A204.1 (cell line): Measurements from ENCODE around the gene LMBR1L.

Experiments used
- FAIRE-seq: peaks from 2 replicates; lab custom pipeline; 2012; peaks lifted over from hg19 to GRCh38; lab: Jason Lieb, UNC

LMBR1L gene

DNA sequence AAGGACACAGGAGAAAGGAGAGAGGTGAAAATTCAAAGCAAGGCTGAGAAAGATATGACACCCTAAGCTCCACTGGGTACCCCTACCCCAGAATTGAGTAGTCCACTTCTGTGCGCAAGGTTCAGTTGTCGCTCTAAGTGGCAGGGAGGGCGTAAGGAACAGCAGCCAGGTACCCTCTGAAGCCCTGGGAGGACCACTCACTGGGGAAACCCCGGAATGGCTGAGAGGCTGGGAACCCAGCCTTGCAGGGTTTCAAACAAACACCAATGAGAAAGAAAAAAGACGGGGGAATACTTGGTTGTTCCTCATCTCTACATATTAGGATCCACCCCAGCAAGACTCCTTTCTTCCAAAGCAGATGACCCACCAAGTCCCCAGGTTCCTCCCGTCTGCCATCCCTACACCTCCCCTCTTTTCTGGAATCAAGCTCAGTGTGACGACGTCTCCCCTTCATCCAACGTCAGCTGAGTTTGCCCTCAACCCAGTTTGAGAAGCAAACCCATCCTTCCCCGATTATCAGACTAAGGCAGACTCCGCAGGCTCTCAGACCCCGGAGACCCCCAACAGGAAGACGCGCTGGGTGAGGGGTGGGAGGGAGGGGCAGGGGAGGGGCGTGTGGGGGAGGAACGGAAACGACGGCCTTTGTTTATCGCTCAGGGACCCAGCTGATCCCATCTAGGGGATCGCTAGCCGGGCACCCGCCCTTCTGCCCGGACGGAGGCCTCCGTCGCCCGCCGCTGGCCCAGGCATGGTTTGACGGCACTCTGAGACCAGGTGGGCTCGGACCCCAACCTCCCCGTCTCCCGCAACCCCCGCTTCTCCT is 795 bp downstream of the LMBR1L start:
- no peak for FAIRE-seq

DNA sequence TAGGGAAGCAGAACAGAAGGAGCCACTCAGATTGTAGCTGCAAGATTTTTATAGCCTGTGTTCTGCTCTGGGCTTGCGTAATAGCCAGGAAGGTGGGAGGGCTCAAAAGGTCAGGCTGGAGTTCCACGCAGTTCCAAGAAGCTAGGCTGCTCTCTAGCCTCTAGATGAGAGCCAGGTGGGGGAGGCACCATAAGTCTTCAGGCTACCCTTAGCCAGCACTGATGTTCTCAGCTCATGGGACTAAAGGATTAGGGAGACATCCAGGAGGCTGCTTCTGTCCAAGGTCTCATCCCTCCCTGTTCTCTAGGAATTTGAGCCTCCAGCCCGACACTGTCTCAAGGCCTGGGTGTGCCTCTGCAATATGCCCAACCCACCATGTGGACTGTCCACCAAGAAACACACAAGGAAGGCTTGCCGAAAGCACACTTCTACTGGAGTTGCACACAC is 1.7 kb downstream of the LMBR1L start:
- no peak for FAIRE-seq

DNA sequence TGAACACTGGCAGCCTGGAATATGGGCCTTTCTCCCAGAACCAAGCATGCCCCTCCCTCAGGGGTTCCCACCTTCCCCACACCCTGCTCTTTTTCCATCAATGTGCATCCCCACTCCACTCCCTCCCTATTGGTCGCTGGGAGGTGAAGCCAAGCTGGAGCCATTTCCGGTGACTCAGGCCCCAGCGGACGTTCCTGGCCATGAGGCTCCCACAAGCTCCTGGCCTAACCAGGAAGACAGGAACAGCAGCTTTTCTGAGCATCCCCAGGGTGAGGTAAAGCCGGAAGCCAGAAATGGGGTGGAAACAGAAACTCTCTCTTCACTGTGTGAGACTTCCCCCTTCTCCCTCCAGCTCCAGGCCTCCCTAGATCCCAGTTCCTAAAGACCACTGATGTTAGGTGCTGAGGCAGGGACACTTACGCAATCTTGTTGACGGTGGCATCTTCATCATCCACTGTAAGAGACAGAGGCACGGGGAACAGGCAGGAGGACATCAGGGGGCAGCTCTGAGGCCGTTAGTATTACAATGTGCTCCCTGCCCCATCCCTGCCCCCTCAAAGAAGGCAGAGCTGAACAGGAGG is 5.1 kb downstream of the LMBR1L start:
- no peak for FAIRE-seq

GRCh38 chr12:49104822-49105221 is 5.8 kb downstream of the LMBR1L start:
- no peak for FAIRE-seq

DNA sequence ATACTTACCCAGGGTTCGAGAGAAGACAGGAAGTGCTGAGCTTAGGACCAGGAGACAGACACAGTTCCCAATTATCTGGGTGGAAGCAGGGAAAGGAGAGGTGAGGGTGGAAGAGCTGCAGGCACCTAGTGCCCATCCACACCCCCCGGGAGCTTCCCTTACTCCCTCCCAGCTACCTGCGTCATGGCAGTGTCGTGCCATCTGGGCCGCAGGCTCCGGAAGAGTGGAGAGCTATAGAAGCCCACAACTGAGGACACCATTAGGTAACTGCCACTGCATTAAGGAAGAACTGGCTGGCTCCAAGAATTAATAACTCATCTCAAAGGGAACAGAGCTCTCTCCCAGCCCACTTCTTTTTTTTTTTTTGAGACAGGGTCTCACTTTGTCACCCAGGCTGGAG is 10.3 kb downstream of the LMBR1L start:
- no peak for FAIRE-seq

GRCh38 chr12:49098703-49099102 is 11.9 kb downstream of the LMBR1L start:
- no peak for FAIRE-seq

DNA sequence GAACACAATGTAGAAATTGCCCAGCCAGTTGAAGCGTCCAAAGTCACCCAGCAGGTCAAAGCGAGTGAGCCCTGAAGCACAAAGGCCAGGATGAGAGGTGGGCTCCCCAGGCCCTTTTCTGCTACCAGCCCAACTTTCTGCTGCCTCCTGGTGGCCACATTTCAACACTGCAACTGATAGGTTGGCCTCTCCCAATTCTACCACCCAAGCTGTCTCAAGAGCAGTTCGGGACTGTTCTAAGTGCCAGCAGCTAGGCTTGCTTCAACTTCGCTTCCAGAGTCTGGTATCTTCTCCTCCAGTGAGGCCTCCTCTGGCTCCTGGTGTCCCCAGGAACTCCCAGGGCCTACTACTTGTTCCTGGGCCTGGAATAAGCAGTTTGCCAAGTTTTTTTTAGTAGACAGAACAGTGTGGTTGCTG is 12.6 kb downstream of the LMBR1L start:
- no peak for FAIRE-seq

DNA sequence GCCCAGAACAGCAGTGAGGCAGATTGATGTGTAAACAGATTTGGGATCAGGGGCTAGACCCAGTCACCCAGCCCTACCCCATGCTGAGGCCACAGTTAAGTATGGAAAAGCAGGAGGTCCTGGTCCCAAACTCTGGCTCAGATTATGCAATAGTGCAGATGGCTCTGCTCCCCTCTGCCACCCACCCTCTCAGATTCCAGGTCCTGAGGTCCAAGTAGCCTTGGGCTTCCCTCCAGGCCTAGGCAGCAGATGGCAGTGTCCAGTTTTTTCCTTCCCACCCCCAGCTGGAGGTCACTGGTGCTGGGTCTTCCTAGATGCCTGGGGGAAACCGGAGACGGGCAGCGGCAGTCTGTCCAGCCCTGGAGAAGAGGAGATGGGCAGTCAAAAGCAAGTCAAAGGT is 13.3 kb downstream of the LMBR1L start:
- no peak for FAIRE-seq

DNA sequence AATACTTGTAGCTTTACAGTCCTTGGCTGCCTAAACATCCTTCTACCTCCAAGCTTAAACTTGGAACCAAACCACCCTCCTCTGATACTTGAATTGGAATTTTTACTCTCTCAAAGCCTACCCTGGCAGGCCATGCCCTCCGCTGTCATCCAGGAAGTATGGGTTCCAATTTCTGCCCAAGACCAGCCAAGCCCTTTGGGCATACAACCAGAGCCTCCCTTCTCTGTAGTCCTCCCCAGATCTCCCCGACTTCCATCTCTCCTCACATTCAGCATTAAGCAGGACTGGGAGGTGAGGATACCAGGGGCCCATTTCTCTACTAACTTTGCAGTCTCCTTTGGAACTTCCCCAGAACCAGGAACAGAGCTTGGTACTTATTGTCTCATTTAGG is 15.7 kb downstream of the LMBR1L start:
- no peak for FAIRE-seq

DNA sequence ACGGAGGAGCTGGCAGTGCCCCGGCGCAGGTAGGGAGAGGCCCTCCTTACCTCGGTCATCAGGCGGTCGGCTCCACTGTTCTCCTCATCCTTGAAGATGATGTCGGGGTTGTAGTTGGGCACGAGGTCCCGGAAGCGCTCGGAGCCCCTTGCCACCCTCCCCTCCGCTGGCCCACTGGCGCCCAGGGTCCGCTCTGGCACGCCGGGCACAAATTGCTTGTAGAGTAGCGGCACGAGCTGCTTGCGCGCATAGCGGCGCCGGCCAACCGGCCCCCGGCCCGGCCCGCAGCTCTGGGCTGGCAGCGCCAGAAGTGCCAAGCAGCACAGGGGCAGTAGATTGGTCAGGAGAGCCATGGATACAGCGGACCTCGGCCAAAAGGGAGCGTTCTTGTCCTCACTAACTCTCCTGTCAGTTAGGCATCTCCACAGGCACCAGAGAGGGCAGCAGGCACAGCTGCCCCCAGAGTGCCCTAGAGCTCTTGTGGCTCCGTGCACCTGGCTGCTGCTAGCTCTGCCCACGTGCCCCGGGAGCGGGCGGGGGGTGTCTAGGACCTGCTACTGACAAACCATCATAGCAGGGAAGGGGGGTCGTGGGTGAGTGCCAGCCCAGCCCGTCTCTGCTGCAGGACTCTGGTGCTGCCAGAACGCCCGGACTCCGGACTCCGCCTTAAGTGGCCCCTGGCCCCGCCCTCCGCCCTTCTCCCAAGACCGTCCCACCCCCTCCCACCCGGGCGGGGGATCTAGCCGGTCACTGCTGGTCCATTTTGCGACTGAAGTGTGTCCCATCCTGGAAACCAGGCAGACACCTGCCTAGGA is 16.3 kb downstream of the LMBR1L start, which contains the start of gene DHH:
DHH (minus strand) TSS at position 642 of the 815 bp plus-strand sequence; CDS start at position 353, 289 bp downstream.
- no peak for FAIRE-seq

- FAIRE-seq, result no peak
These were observed 16.9 kb downstream of the LMBR1L start for GRCh38 chr12:49093792-49094159.

DNA sequence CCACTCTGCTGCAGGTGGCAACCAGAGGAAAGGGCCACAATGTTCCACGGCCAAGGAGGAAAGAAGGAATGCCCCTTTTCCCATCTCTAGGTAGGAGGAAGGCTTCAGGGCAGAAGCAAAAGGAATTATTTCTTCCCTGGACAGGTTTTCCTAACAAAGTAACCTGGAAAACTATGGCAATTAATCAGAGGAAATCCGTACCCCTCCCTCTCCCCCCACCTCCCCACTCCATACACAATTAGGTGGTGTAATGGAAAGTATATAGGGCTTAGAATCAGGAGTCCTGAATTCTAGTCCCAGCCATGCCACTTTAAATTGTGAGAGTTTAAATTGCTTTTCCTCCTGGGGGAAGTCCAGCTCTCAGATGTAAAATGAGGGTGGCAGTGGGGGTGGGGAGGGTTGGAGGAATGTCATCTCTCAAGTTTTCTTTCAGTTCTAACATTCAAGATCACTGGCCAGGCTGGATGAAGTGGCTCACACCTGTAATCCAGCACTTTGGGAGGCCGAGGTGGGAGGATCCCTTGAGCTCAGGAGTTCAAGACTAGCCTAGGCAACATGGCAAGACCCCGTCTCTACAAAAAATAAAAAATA is 17.7 kb downstream of the LMBR1L start:
- no peak for FAIRE-seq

- FAIRE-seq, result no peak
These were observed 18.4 kb downstream of the LMBR1L start for GRCh38 chr12:49092086-49092815.

- no peak for FAIRE-seq
These were observed 18.9 kb downstream of the LMBR1L start for GRCh38 chr12:49091836-49092085.

GRCh38 chr12:49091056-49091835 is 19.4 kb downstream of the LMBR1L start:
- no peak for FAIRE-seq

DNA sequence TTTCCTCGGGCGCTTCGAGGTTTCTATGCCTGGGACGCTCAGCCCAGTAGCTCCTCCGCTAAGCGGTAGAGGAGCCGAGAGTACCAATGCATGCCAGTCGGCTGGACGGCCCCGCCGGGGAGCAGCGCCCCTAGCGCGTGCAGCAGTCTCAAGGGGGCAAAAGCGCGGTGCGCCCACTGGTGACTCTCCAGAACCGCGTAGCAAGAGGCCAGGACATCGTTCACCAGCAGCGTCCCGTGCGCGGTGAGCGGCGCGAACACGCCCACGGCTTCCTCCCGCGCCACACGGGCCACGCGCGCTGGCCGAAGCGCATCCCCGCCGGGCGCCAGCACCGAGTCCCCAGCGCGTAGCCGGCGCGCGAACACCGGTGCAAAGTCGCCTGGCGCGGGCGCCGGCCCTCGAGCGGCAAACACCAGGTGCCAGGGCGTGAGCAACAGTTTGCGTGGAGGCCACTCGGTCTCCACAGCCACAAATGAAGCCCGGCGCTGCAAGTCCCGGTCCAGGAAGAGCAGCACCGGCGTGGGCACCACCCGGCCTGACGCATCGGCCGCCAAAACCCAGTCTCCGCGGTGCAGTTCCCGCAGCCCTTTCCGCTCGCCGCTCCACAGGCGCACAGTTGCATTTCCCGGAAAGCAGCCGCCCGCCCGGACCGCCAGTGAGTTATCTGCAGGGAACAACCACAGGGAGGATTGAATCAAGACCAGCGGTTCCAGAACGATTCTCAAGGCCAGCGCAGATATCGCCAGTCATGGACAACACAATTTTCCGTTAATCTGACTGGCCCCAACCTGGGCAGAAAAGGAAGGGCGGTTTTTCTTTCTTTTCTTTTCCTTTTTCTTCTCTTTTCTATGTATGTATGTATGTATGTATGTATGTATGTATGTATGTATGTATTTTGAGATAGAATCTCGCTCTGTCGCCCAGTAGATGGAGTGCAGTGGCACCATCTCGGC is 20.6 kb downstream of the LMBR1L start:
- FAIRE-seq, result no peak

DNA sequence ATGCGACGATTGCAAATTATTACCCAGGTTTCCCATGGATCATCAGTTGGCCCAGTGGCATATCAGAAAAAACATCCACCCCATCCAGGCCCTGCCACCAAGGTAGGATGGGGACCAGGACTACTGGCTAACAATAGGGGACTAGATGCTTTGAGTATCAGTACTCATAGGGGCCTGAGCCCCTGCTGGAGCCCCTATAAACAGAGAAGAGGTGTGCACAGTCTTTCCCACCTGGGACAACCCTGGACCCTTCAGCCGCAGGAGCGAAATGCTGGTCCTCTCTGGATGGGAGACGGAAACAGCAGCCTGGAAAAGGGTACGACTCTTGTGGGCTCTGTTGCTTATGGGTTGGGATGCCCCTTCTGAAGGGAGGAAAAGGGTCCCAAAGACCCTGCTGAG is 21.7 kb downstream of the LMBR1L start:
- FAIRE-seq, result no peak

GRCh38 chr12:49088150-49088931 is 22.3 kb downstream of the LMBR1L start:
- FAIRE-seq, result no peak

- no peak for FAIRE-seq
These were observed 24.5 kb downstream of the LMBR1L start for GRCh38 chr12:49086116-49086515.
